Measurements from ENCODE around the gene INAFM1. TPM values are rescaled to one million over a fixed set of nuclear protein-coding genes. Genes with fewer than 3 reads are reported as not detected.
A peak's percentile ranks its signal among the peaks of the same experiment; 100 is the strongest.

INAFM1 gene
- total and polyA plus RNA-seq, 8 donors, result 10.6 to 37.7 (median 15.6) TPM

- ATAC-seq (no peak), DNase-seq (no peak), FAIRE-seq (no peak)
- Histone ChIP-seq H3K4me1 (peaks cover 5 to 11% (median 5%) of the 10 kb centered on the region in 3 donors), H3K27ac (no peak overlapping the region), H3K9me3 (no peaks in the 10 kb centered on the region), H3K36me3 (no peaks in the 10 kb centered on the region), H3K4me3 (peak overlapping the region in 1 of 4 donors; percentile 25), H3K27me3 (no peaks in the 10 kb centered on the region)
- no peak for TF ChIP-seq CTCF (IDR thresholded peaks at IDR 0.05)
- intact Hi-C loops (cut with DNase I), result no loop called here
- 21 to 25% methylated on average over 10 to 16 of the region's 16 CpGs for WGBS, 2 donors
Observed at GRCh38 chr19:47239152-47239551, 35.5 kb upstream of the INAFM1 start.

- peaks cover 5 to 11% (median 5%) of the 10 kb centered on the region in 3 donors for H3K4me1 ChIP-seq
- no peaks in the 10 kb centered on the region for H3K9me3 ChIP-seq
- DNase-seq, result peak in 4 of 6 donors; percentile 52 to 84 (median 76)
- peak in 2 of 4 donors; percentile 8 to 12 for ATAC-seq
- H3K27ac ChIP-seq, result no peak overlapping the region
- TF ChIP-seq CTCF (IDR thresholded peaks at IDR 0.05), result no peak
- 6 to 9% methylated on average over 27 to 62 of the region's 62 CpGs for WGBS, 2 donors
- H3K36me3 ChIP-seq, result no peaks in the 10 kb centered on the region
- intact Hi-C loops (cut with DNase I), result loop anchor here in 1 of 3 donors (10.0 kb wide), 1 partner anchor 85 kb away; no protein-coding TSS in a partner anchor
- peak overlapping the region in 1 of 4 donors; percentile 25 for H3K4me3 ChIP-seq
- no peak for FAIRE-seq
- H3K27me3 ChIP-seq, result no peaks in the 10 kb centered on the region
Observed at GRCh38 chr19:47239610-47240296, 34.9 kb upstream of the INAFM1 start.

GRCh38 chr19:47240556-47240955 lies 34.1 kb upstream of the INAFM1 start:
- Histone ChIP-seq H3K36me3 (no peaks in the 10 kb centered on the region), H3K4me1 (peaks cover 5 to 11% (median 5%) of the 10 kb centered on the region in 3 donors), H3K9me3 (no peaks in the 10 kb centered on the region), H3K4me3 (peak overlapping the region in 1 of 4 donors; percentile 18), H3K27me3 (no peaks in the 10 kb centered on the region), H3K27ac (no peak overlapping the region)
- FAIRE-seq, result no peak
- intact Hi-C loops (cut with DNase I), result loop anchor here in 1 of 3 donors (10.0 kb wide), 1 partner anchor 86 kb away; no protein-coding TSS in a partner anchor
- TF ChIP-seq CTCF (IDR thresholded peaks at IDR 0.05), result no peak
- WGBS, 2 donors, result 49 to 51% methylated on average over 6 of the region's 6 CpGs
- peak in 1 of 6 donors; percentile 74 for DNase-seq
- no peak for ATAC-seq

- intact Hi-C loops (cut with DNase I), result loop anchor here in 1 of 3 donors (10.0 kb wide), 1 partner anchor 86 kb away; no protein-coding TSS in a partner anchor
- FAIRE-seq (no peak), DNase-seq (peak; percentile 87 to 96 (median 91)), ATAC-seq (peak; percentile 78 to 83 (median 81))
- WGBS, 2 donors, result 7 to 8% methylated on average over 23 to 24 of the region's 27 CpGs
- no peak for TF ChIP-seq CTCF (IDR thresholded peaks at IDR 0.05)
- no peaks in the 10 kb centered on the region for H3K9me3 ChIP-seq
- H3K4me3 ChIP-seq, result peak overlapping the region in 1 of 4 donors; percentile 18
- H3K27me3 ChIP-seq, result no peaks in the 10 kb centered on the region
- peaks cover 5 to 11% (median 5%) of the 10 kb centered on the region in 3 donors for H3K4me1 ChIP-seq
- no peaks in the 10 kb centered on the region for H3K36me3 ChIP-seq
- H3K27ac ChIP-seq, result no peak overlapping the region
Observed at GRCh38 chr19:47240996-47241918, 33.4 kb upstream of the INAFM1 start.

Data from pancreas (tissue), 10 donors.